Endodermal cell (in vitro differentiated cells): ENCODE measurements around the gene GRPEL2. TPM values are rescaled to one million over a fixed set of nuclear protein-coding genes. Genes with fewer than 3 reads are reported as not detected.
A peak's percentile ranks its signal among the peaks of the same experiment; 100 is the strongest.

Experiments
- DNase-seq: peaks from one replicate; pipeline ENCODE4 v3.0.0-alpha.2; 2017
- H3K27ac ChIP-seq: 2 replicates; pipeline ENCODE4 v1.5.1; 2013; ENCODE audit warnings: mild to moderate bottlenecking, low read depth, low read length, moderate library complexity
- H3K27me3 ChIP-seq: 2 replicates; pipeline ENCODE4 v1.6.1; 2013; ENCODE audit warnings: mild to moderate bottlenecking, low read length, moderate library complexity; ENCODE audit not compliant: insufficient read depth, control insufficient read depth, poor library complexity, severe bottlenecking
- H3K36me3 ChIP-seq: 2 replicates; pipeline ENCODE4 v1.7.0; 2013; ENCODE audit warnings: mild to moderate bottlenecking, low read length, moderate library complexity; ENCODE audit not compliant: control insufficient read depth, insufficient read depth
- H3K4me1 ChIP-seq: one replicate; pipeline ENCODE4 v1.7.0; 2013; ENCODE audit warnings: low read length; ENCODE audit not compliant: control insufficient read depth, insufficient read depth
- H3K4me3 ChIP-seq: 2 replicates; pipeline ENCODE4 v1.5.1; 2013; ENCODE audit warnings: mild to moderate bottlenecking, low read length, moderate library complexity
- H3K9ac ChIP-seq: 2 replicates; pipeline ENCODE4 v1.6.1; 2013; ENCODE audit warnings: mild to moderate bottlenecking, low read length, moderate library complexity; ENCODE audit not compliant: poor library complexity, severe bottlenecking; ENCODE audit errors: extremely low read depth
- H3K9me3 ChIP-seq: 2 replicates; pipeline ENCODE4 v1.6.1; 2013; ENCODE audit warnings: mild to moderate bottlenecking, low read length, moderate library complexity; ENCODE audit not compliant: control insufficient read depth
- H3K27ac Mint-ChIP-seq: 2 replicates; pipeline ENCODE4 v1.8.0; 2020; ENCODE audit warnings: mixed read lengths
- H3K27me3 Mint-ChIP-seq: 2 replicates; pipeline ENCODE4 v1.8.0; 2021; ENCODE audit warnings: mild to moderate bottlenecking, mixed read lengths; ENCODE audit not compliant: insufficient read depth
- H3K36me3 Mint-ChIP-seq: 2 replicates; pipeline ENCODE4 v1.8.0; 2020; ENCODE audit warnings: low read depth, mixed read lengths
- H3K4me1 Mint-ChIP-seq: 2 replicates; pipeline ENCODE4 v1.8.0; 2020; ENCODE audit warnings: mixed read lengths
- H3K4me3 Mint-ChIP-seq: 2 replicates; pipeline ENCODE4 v1.8.0; 2020; ENCODE audit warnings: mild to moderate bottlenecking, moderate library complexity, mixed read lengths
- H3K9me3 Mint-ChIP-seq: 2 replicates; pipeline ENCODE4 v1.8.0; 2020; ENCODE audit warnings: mild to moderate bottlenecking, mixed read lengths
- WGBS, 2 experiments: methylation state at CpG; one replicate each; pipeline versions ENCODE4 v1.1.5 to v1.1.7; 2013; ENCODE audit warnings: missing lambda C conversion rate in 2 of 2, mixed read lengths in 1 of 2; ENCODE audit not compliant: insufficient coverage in 1 of 2, insufficient read length in 1 of 2; 5-methylcytosine and 5-hydroxymethylcytosine counted together
- total RNA-seq, 2 donors: library from RNA; stranded (reverse); fragmentation: NEBNext Ultra II Directional in 1 of 2; extraction: Animal tissue kit (Norgen Biotek cat#: 25700) in 1 of 2; gene quantifications; 2 replicates in 1 of 2; 3 replicates in 1 of 2; pipeline ENCODE4 v1.2.1, GENCODE V29; 2021
- TF ChIP-seq, protein P1 (sequence below): fragments of 200-600 bp; sonication (generic); conservative IDR thresholded peaks from 2 replicates; pipeline ENCODE4 v1.5.0; 2021; ENCODE audit warnings: antibody characterized with exemption, mild to moderate bottlenecking

Gene GRPEL2
- total RNA-seq, 2 donors from 2014 or later, result 26.2 to 31.6 TPM

DNA sequence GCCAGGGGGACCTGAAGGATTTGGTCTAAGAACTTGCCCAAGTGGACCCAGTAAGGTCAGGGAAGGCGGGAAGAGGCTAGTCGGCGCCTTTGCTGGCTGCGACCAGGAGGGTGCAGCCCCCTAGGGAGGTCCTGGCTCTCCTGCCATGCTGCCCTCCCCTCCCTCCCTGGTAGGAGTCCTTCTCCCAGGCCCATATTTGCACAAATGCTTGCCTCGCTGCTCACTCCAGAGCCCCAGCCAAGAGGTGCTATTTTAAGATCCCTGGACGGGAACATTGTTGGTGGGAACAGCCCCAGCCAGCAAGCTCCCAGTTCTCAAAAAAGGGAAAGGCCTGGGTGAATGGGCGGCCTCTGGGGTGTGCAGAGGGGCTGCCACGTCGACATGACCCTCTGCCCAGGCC lies 38.1 kb downstream of the GRPEL2 start:
- Mint-ChIP-seq H3K36me3 (no peaks in the 10 kb centered on the region), H3K4me3 (no peak overlapping the region), H3K9me3 (peaks cover 4% of the 10 kb centered on the region), H3K27me3 (no peaks in the 10 kb centered on the region), H3K4me1 (peaks cover 18% of the 10 kb centered on the region), H3K27ac (no peak overlapping the region)
- Histone ChIP-seq H3K27ac (no peak overlapping the region), H3K9ac (no peak overlapping the region), H3K4me1 (peaks cover 6% of the 10 kb centered on the region), H3K36me3 (no peaks in the 10 kb centered on the region), H3K4me3 (no peak overlapping the region), H3K9me3 (peaks cover 7% of the 10 kb centered on the region), H3K27me3 (no peaks in the 10 kb centered on the region)
- whole genome bisulfite sequencing, 2 experiments, result 92 to 100% methylated on average over 4 to 9 of the region's 9 CpGs
- DNase-seq, result no peak
- TF ChIP-seq, protein P1, sequence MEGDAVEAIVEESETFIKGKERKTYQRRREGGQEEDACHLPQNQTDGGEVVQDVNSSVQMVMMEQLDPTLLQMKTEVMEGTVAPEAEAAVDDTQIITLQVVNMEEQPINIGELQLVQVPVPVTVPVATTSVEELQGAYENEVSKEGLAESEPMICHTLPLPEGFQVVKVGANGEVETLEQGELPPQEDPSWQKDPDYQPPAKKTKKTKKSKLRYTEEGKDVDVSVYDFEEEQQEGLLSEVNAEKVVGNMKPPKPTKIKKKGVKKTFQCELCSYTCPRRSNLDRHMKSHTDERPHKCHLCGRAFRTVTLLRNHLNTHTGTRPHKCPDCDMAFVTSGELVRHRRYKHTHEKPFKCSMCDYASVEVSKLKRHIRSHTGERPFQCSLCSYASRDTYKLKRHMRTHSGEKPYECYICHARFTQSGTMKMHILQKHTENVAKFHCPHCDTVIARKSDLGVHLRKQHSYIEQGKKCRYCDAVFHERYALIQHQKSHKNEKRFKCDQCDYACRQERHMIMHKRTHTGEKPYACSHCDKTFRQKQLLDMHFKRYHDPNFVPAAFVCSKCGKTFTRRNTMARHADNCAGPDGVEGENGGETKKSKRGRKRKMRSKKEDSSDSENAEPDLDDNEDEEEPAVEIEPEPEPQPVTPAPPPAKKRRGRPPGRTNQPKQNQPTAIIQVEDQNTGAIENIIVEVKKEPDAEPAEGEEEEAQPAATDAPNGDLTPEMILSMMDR, result no peak

DNA sequence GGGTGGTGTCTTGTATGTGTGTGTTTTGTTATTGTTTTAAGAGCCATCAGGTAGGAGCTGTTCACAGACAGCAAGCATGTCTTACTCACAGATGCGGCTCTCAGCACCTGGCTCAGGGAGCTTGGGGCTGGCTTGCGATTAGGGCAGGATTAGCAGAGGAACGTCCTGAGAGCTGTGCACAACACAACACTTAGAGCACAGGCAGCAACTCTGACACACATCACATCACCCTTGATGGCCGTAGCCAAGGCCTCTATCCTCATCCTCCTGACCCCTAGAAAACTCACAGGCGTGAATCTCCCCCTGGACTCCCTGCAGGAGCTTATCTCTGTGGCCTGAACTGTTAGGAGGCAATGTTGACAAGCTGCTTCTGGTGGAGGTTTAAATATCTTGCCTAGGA lies 40.9 kb downstream of the GRPEL2 start:
- H3K4me3 ChIP-seq, result no peak overlapping the region
- H3K9me3 Mint-ChIP-seq, result peaks cover 6% of the 10 kb centered on the region
- no peak for DNase-seq
- TF ChIP-seq, protein P1, result no peak
- no peaks in the 10 kb centered on the region for H3K27me3 ChIP-seq
- 53 to 70% methylated on average over 2 to 5 of the region's 5 CpGs for WGBS, 2 experiments
- peaks cover 18% of the 10 kb centered on the region for H3K4me1 Mint-ChIP-seq
- no peaks in the 10 kb centered on the region for H3K27me3 Mint-ChIP-seq
- H3K9ac ChIP-seq, result no peak overlapping the region
- H3K36me3 ChIP-seq, result no peaks in the 10 kb centered on the region
- peaks cover 16% of the 10 kb centered on the region for H3K9me3 ChIP-seq
- H3K27ac ChIP-seq, result no peak overlapping the region
- H3K4me3 Mint-ChIP-seq, result no peak overlapping the region
- no peaks in the 10 kb centered on the region for H3K36me3 Mint-ChIP-seq
- H3K4me1 ChIP-seq, result peaks cover 6% of the 10 kb centered on the region
- peak overlapping the region; percentile 53 for H3K27ac Mint-ChIP-seq

DNA sequence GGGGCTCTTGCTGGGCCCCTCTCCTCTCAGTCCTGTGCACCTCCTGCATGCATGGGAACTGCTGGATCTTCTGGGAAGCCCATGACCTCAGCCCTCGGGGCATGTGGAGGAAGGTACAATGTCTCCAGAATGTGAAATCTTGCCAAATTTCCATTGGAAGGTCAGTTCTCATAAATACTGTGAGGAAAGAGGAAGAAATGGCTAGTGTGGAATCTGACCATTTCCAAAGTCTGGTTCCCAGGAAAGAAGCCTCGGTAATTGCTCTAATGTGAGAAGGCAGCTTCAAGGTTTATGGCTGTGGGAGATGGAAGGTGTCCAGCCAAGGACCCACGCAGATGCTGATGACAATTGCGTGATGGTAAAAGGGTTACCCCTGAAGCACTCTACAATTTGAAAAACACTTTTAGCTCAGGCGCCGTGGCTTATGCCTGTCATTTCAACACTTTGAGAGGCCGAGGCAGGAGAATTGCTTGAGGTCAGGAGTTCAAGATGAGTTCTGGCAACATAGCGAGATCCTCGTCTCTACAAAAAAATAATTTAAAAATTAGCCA lies 41.9 kb downstream of the GRPEL2 start:
- Histone ChIP-seq H3K4me3 (no peak overlapping the region), H3K36me3 (no peaks in the 10 kb centered on the region), H3K4me1 (peaks cover 6% of the 10 kb centered on the region), H3K27ac (no peak overlapping the region), H3K27me3 (no peaks in the 10 kb centered on the region), H3K9me3 (peaks cover 16% of the 10 kb centered on the region), H3K9ac (no peak overlapping the region)
- TF ChIP-seq, protein P1, result no peak
- no peak for DNase-seq
- no peak overlapping the region for H3K27ac Mint-ChIP-seq
- 92 to 93% methylated on average over 9 of the region's 9 CpGs for WGBS, 2 experiments
- H3K27me3 Mint-ChIP-seq, result no peaks in the 10 kb centered on the region
- H3K36me3 Mint-ChIP-seq, result no peaks in the 10 kb centered on the region
- H3K4me1 Mint-ChIP-seq, result peaks cover 13% of the 10 kb centered on the region
- H3K4me3 Mint-ChIP-seq, result no peak overlapping the region
- peaks cover 6% of the 10 kb centered on the region for H3K9me3 Mint-ChIP-seq
